ENCODE results near the gene PCNX2.

DNA sequence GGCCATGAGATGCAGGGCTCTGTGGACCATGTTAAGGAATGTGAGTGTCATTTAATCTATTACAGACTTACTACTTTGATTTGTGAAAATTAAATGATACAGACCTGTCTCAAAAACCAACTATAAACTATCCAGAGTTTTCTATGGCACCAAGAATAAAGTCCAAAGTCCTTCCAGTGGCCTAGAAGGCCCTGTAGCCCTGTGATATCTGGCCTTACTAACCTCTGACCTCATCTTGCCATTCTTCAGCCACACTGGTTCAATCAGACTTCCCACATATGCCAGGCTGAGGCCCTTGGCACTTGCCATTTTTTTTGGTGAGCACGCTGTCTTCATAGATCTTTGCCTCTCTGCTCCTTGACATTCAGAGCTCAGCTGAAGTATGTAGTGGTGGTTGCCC is 337.5 kb downstream of the PCNX2 start:
- TF ChIP-seq, protein P1, sequence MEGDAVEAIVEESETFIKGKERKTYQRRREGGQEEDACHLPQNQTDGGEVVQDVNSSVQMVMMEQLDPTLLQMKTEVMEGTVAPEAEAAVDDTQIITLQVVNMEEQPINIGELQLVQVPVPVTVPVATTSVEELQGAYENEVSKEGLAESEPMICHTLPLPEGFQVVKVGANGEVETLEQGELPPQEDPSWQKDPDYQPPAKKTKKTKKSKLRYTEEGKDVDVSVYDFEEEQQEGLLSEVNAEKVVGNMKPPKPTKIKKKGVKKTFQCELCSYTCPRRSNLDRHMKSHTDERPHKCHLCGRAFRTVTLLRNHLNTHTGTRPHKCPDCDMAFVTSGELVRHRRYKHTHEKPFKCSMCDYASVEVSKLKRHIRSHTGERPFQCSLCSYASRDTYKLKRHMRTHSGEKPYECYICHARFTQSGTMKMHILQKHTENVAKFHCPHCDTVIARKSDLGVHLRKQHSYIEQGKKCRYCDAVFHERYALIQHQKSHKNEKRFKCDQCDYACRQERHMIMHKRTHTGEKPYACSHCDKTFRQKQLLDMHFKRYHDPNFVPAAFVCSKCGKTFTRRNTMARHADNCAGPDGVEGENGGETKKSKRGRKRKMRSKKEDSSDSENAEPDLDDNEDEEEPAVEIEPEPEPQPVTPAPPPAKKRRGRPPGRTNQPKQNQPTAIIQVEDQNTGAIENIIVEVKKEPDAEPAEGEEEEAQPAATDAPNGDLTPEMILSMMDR (tag by site-specific recombination; IDR thresholded peaks at IDR 0.05): no peak
- no peak for TF ChIP-seq KLF7 (tag by site-specific recombination; IDR thresholded peaks at IDR 0.05; ENCODE audit: borderline replicate concordance)
- no peak for TF ChIP-seq ZNF843 (tag by site-specific recombination; IDR thresholded peaks at IDR 0.05)
- TF ChIP-seq ZBTB8A (tag by site-specific recombination; IDR thresholded peaks at IDR 0.05): no peak
- TF ChIP-seq ZNF274 (IDR thresholded peaks at IDR 0.05; ENCODE audit: low read length): no peak
- no peak for TF ChIP-seq ZNF274 (tag by site-specific recombination; IDR thresholded peaks at IDR 0.05; ENCODE audit: borderline replicate concordance)
- no peak for TF ChIP-seq ZNF600 (tag by site-specific recombination; IDR thresholded peaks at IDR 0.05)
- TF ChIP-seq, protein P2, sequence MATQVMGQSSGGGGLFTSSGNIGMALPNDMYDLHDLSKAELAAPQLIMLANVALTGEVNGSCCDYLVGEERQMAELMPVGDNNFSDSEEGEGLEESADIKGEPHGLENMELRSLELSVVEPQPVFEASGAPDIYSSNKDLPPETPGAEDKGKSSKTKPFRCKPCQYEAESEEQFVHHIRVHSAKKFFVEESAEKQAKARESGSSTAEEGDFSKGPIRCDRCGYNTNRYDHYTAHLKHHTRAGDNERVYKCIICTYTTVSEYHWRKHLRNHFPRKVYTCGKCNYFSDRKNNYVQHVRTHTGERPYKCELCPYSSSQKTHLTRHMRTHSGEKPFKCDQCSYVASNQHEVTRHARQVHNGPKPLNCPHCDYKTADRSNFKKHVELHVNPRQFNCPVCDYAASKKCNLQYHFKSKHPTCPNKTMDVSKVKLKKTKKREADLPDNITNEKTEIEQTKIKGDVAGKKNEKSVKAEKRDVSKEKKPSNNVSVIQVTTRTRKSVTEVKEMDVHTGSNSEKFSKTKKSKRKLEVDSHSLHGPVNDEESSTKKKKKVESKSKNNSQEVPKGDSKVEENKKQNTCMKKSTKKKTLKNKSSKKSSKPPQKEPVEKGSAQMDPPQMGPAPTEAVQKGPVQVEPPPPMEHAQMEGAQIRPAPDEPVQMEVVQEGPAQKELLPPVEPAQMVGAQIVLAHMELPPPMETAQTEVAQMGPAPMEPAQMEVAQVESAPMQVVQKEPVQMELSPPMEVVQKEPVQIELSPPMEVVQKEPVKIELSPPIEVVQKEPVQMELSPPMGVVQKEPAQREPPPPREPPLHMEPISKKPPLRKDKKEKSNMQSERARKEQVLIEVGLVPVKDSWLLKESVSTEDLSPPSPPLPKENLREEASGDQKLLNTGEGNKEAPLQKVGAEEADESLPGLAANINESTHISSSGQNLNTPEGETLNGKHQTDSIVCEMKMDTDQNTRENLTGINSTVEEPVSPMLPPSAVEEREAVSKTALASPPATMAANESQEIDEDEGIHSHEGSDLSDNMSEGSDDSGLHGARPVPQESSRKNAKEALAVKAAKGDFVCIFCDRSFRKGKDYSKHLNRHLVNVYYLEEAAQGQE (tag by site-specific recombination; IDR thresholded peaks at IDR 0.05): no peak
- TF ChIP-seq ZBTB7A (tag by site-specific recombination; IDR thresholded peaks at IDR 0.05; ENCODE audit: low read depth): no peak
- TF ChIP-seq, protein P3, sequence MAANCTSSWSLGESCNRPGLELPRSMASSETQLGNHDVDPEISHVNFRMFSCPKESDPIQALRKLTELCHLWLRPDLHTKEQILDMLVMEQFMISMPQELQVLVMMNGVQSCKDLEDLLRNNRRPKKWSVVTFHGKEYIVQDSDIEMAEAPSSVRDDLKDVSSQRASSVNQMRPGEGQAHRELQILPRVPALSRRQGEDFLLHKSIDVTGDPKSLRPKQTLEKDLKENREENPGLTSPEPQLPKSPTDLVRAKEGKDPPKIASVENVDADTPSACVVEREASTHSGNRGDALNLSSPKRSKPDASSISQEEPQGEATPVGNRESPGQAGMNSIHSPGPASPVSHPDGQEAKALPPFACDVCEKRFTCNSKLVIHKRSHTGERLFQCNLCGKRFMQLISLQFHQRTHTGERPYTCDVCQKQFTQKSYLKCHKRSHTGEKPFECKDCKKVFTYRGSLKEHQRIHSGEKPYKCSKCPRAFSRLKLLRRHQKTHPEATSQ (tag by site-specific recombination; IDR thresholded peaks at IDR 0.05): no peak
